Esophagus muscularis mucosa (tissue), 4 donors: ENCODE measurements around the gene FLCN.

Experiments
- CTCF ChIP-seq, 3 experiments: fragments of 200-600 bp in 2 of 3; fragments of 450-650 bp in 1 of 3; sonication (generic) in 2 of 3; IDR thresholded peaks; one replicate each; pipeline ENCODE4 v1.5.1; 2017 to 2019; ENCODE audit warnings: antibody characterized with exemption in 3 of 3, mild to moderate bottlenecking in 2 of 3, moderate library complexity in 1 of 3
- EP300 ChIP-seq: sonication (generic); formaldehyde crosslinking; IDR thresholded peaks from one replicate; pipeline ENCODE4 v1.6.1; 2017; ENCODE audit warnings: antibody characterized with exemption
- POLR2A ChIP-seq: fragments of 450-650 bp; IDR thresholded peaks from one replicate; pipeline ENCODE4 v1.6.1; 2017; ENCODE audit warnings: antibody characterized with exemption, moderate library complexity, mild to moderate bottlenecking, low read depth
- POLR2AphosphoS5 ChIP-seq, 2 donors: sonication (generic); formaldehyde crosslinking; IDR thresholded peaks; one replicate each; pipeline ENCODE4 v1.6.1; 2017; ENCODE audit warnings: antibody characterized with exemption in 2 of 2

DNA sequence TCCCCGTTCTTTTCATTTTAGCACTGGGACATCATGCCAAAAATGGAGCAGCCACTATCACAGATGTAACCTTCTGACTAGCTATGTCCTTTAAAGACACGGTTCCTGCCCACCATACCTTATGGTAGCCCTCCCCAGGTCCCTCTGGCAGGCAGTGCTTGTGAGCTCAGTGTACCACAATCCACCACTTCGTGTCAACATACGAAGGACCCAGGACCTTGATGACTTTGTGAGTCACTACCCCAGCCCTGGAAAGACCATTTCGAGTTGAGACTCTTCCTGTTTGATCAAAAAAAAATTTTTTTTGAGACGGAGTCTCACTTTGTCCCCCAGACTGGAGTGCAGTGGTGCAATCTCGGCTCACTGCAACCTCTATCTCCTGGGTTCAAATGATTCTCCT lies 21.0 kb upstream of the FLCN start:
- no peak for TF ChIP-seq CTCF (IDR thresholded peaks at IDR 0.05)
- no peak for TF ChIP-seq POLR2AphosphoS5 (IDR thresholded peaks at IDR 0.05)
- TF ChIP-seq POLR2A: no peak
- no peak for TF ChIP-seq EP300
